H1 (cell line): Measurements from ENCODE around the gene PTPN1. TPM values are rescaled to one million over a fixed set of nuclear protein-coding genes. Genes with fewer than 3 reads are reported as not detected.

Experiments
- CTCF ChIP-seq, 3 experiments: IDR thresholded peaks; 1 replicate in 2 of 3; 2 replicates in 1 of 3; pipeline versions ENCODE4 v1.5.1 to v1.6.1; 2011; ENCODE audit warnings: low read length in 3 of 3, mild to moderate bottlenecking in 3 of 3, inconsistent platforms in 2 of 3, low read depth in 1 of 3, moderate library complexity in 1 of 3; ENCODE audit not compliant: insufficient read depth in 1 of 3; ENCODE audit errors: control extremely low read depth in 1 of 3
- FOSL1 ChIP-seq: IDR thresholded peaks from 2 replicates; pipeline ENCODE4 v1.6.1; 2011; ENCODE audit warnings: mild to moderate bottlenecking, low read depth, low read length, moderate library complexity; ENCODE audit not compliant: insufficient read depth
- GABPA ChIP-seq: IDR thresholded peaks from 2 replicates; pipeline ENCODE4 v1.6.1; 2011; ENCODE audit warnings: mild to moderate bottlenecking, low read length, moderate library complexity, borderline replicate concordance; ENCODE audit not compliant: insufficient read depth
- HDAC6 ChIP-seq: IDR thresholded peaks from one replicate; pipeline ENCODE4 v1.7.1; 2012; ENCODE audit warnings: low read depth, mild to moderate bottlenecking, inconsistent platforms, low read length, moderate library complexity
- NRF1 ChIP-seq: IDR thresholded peaks from 2 replicates; pipeline ENCODE4 v1.6.1; 2011; ENCODE audit warnings: mild to moderate bottlenecking, low read depth, low read length, improper control_type of control experiment
- SAP30 ChIP-seq: fragments of 300-600 bp; sonication (generic); IDR thresholded peaks from 2 replicates; pipeline ENCODE4 v1.7.1; 2012; ENCODE audit warnings: low read length, moderate library complexity, mild to moderate bottlenecking, inconsistent platforms; ENCODE audit not compliant: insufficient read depth, insufficient replicate concordance
- SRF ChIP-seq: IDR thresholded peaks from 2 replicates; pipeline ENCODE4 v1.6.1; 2011; ENCODE audit warnings: mild to moderate bottlenecking, low read depth, low read length, moderate library complexity
- TAF1 ChIP-seq: IDR thresholded peaks from 2 replicates; pipeline ENCODE4 v1.6.1; 2011; ENCODE audit warnings: mild to moderate bottlenecking, low read depth, low read length
- polyA plus RNA-seq, 7 experiments: library from polyadenylated mRNA; depleted of rRNA in 3 of 7; stranded (reverse) in 5 of 7; unstranded in 2 of 7; fragments of >200 nt in 5 of 7; fragments of 200-250 nt in 2 of 7; gene quantifications; 1 replicate in 5 of 7; 2 replicates in 1 of 7; 4 replicates in 1 of 7; pipeline versions ENCODE4 v1.2.1 to v1.2.3, GENCODE V29; 2011 to 2013; ENCODE audit warnings: missing spikeins in 2 of 7, mixed read lengths in 2 of 7
- total RNA-seq: library from RNA; stranded (reverse); fragmentation: NEBNext Ultra II Directional; extraction: Animal tissue kit (Norgen Biotek cat#: 25700); gene quantifications from 2 replicates; pipeline ENCODE4 v1.2.1, GENCODE V29; 2021
- TF ChIP-seq, protein P1 (sequence below): fragments of 300-600 bp; sonication (generic); IDR thresholded peaks from 2 replicates; pipeline ENCODE4 v1.7.1; 2012; ENCODE audit warnings: low read length, moderate library complexity, mild to moderate bottlenecking, inconsistent platforms; ENCODE audit not compliant: insufficient replicate concordance

Gene PTPN1
- total and polyA plus RNA-seq, 2 of the 8 experiments (the other 6 are each of a cell fraction or from before 2014, with no cell fraction given): 18.6 to 32.1 TPM

DNA sequence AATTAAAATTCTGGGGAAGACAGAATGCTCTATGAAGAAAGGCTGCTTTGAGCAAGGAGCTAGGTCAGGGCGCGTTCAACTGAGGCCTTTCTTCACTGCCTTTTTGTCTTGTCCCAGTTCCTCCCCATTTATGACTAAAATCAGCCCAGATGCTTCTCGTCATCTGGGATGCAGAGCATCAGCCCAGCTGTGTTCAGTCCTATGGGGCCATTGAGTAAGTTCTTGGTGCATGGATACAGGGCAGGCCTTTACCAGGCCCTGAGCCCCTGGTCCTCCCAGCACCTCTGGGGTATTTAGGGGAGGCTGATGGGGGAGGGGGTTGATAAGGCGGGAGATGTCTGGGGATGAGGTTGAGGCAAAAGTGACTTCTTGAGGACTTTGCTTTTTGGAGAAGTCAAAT is 55.7 kb downstream of the PTPN1 start (continued):
- TF ChIP-seq, protein P1, sequence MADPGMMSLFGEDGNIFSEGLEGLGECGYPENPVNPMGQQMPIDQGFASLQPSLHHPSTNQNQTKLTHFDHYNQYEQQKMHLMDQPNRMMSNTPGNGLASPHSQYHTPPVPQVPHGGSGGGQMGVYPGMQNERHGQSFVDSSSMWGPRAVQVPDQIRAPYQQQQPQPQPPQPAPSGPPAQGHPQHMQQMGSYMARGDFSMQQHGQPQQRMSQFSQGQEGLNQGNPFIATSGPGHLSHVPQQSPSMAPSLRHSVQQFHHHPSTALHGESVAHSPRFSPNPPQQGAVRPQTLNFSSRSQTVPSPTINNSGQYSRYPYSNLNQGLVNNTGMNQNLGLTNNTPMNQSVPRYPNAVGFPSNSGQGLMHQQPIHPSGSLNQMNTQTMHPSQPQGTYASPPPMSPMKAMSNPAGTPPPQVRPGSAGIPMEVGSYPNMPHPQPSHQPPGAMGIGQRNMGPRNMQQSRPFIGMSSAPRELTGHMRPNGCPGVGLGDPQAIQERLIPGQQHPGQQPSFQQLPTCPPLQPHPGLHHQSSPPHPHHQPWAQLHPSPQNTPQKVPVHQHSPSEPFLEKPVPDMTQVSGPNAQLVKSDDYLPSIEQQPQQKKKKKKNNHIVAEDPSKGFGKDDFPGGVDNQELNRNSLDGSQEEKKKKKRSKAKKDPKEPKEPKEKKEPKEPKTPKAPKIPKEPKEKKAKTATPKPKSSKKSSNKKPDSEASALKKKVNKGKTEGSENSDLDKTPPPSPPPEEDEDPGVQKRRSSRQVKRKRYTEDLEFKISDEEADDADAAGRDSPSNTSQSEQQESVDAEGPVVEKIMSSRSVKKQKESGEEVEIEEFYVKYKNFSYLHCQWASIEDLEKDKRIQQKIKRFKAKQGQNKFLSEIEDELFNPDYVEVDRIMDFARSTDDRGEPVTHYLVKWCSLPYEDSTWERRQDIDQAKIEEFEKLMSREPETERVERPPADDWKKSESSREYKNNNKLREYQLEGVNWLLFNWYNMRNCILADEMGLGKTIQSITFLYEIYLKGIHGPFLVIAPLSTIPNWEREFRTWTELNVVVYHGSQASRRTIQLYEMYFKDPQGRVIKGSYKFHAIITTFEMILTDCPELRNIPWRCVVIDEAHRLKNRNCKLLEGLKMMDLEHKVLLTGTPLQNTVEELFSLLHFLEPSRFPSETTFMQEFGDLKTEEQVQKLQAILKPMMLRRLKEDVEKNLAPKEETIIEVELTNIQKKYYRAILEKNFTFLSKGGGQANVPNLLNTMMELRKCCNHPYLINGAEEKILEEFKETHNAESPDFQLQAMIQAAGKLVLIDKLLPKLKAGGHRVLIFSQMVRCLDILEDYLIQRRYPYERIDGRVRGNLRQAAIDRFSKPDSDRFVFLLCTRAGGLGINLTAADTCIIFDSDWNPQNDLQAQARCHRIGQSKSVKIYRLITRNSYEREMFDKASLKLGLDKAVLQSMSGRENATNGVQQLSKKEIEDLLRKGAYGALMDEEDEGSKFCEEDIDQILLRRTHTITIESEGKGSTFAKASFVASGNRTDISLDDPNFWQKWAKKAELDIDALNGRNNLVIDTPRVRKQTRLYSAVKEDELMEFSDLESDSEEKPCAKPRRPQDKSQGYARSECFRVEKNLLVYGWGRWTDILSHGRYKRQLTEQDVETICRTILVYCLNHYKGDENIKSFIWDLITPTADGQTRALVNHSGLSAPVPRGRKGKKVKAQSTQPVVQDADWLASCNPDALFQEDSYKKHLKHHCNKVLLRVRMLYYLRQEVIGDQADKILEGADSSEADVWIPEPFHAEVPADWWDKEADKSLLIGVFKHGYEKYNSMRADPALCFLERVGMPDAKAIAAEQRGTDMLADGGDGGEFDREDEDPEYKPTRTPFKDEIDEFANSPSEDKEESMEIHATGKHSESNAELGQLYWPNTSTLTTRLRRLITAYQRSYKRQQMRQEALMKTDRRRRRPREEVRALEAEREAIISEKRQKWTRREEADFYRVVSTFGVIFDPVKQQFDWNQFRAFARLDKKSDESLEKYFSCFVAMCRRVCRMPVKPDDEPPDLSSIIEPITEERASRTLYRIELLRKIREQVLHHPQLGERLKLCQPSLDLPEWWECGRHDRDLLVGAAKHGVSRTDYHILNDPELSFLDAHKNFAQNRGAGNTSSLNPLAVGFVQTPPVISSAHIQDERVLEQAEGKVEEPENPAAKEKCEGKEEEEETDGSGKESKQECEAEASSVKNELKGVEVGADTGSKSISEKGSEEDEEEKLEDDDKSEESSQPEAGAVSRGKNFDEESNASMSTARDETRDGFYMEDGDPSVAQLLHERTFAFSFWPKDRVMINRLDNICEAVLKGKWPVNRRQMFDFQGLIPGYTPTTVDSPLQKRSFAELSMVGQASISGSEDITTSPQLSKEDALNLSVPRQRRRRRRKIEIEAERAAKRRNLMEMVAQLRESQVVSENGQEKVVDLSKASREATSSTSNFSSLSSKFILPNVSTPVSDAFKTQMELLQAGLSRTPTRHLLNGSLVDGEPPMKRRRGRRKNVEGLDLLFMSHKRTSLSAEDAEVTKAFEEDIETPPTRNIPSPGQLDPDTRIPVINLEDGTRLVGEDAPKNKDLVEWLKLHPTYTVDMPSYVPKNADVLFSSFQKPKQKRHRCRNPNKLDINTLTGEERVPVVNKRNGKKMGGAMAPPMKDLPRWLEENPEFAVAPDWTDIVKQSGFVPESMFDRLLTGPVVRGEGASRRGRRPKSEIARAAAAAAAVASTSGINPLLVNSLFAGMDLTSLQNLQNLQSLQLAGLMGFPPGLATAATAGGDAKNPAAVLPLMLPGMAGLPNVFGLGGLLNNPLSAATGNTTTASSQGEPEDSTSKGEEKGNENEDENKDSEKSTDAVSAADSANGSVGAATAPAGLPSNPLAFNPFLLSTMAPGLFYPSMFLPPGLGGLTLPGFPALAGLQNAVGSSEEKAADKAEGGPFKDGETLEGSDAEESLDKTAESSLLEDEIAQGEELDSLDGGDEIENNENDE: no peak
- TF ChIP-seq HDAC6 (no peak), SRF (no peak), TAF1 (no peak), NRF1 (no peak), SAP30 (no peak), CTCF (IDR thresholded peaks at IDR 0.05; ENCODE audit: control extremely low read depth in 1 of 3, insufficient read depth in 1 of 3, low read depth in 1 of 3, low read length in 3 of 3) (no peak), FOSL1 (no peak), GABPA (no peak)
